ENCODE results near the gene SMARCD2. TPM values are rescaled to one million over a fixed set of nuclear protein-coding genes. Genes with fewer than 3 reads are reported as not detected.
A peak's percentile ranks its signal among the peaks of the same experiment; 100 is the strongest.

SMARCD2 gene
- total RNA-seq, 2 donors from 2014 or later = 82.7 to 112 TPM

GRCh38 chr17:63841350-63842172 lies 924 bp downstream of the SMARCD2 start:
- H3K4me1 Mint-ChIP-seq = peaks cover 13% of the 10 kb centered on the region
- H3K27ac Mint-ChIP-seq = peak overlapping the region; percentile 96
- peaks cover 22% of the 10 kb centered on the region for H3K36me3 Mint-ChIP-seq (ENCODE audit: low read depth)
- ATAC-seq (replicated peaks) = no peak
- peak overlapping the region; percentile 93 for H3K4me3 Mint-ChIP-seq
- H3K9me3 Mint-ChIP-seq = no peaks in the 10 kb centered on the region
- H3K27me3 Mint-ChIP-seq = no peaks in the 10 kb centered on the region

- ATAC-seq (replicated peaks) = no peak
- H3K9me3 Mint-ChIP-seq = no peaks in the 10 kb centered on the region
- H3K36me3 Mint-ChIP-seq (ENCODE audit: low read depth) = peaks cover 30% of the 10 kb centered on the region
- H3K27ac Mint-ChIP-seq = peak overlapping the region; percentile 96
- H3K4me3 Mint-ChIP-seq = peak overlapping the region; percentile 93
- H3K27me3 Mint-ChIP-seq = no peaks in the 10 kb centered on the region
- H3K4me1 Mint-ChIP-seq = peaks cover 13% of the 10 kb centered on the region
Measured at GRCh38 chr17:63840591-63841349, 1.7 kb downstream of the SMARCD2 start.

GRCh38 chr17:63838631-63839171 lies 3.8 kb downstream of the SMARCD2 start:
- H3K27me3 Mint-ChIP-seq = no peaks in the 10 kb centered on the region

GRCh38 chr17:63837962-63838600 lies 4.4 kb downstream of the SMARCD2 start:
- no peak for ATAC-seq (replicated peaks)
- Mint-ChIP-seq H3K27me3 (no peaks in the 10 kb centered on the region), H3K9me3 (no peaks in the 10 kb centered on the region), H3K27ac (peak overlapping the region; percentile 68), H3K4me3 (peak overlapping the region; percentile 56), H3K4me1 (peaks cover 15% of the 10 kb centered on the region), H3K36me3 (ENCODE audit: low read depth) (peaks cover 57% of the 10 kb centered on the region)

More at GRCh38 chr17:63838631-63839171, 3.8 kb downstream of the SMARCD2 start:
- peaks cover 15% of the 10 kb centered on the region for H3K4me1 Mint-ChIP-seq
- peak overlapping the region; percentile 56 for H3K4me3 Mint-ChIP-seq
- H3K36me3 Mint-ChIP-seq (ENCODE audit: low read depth) = peaks cover 50% of the 10 kb centered on the region
- ATAC-seq (replicated peaks) = no peak
- peak overlapping the region; percentile 68 for H3K27ac Mint-ChIP-seq
- H3K9me3 Mint-ChIP-seq = no peaks in the 10 kb centered on the region

GRCh38 chr17:63837480-63837879 lies 5.0 kb downstream of the SMARCD2 start:
- no peak overlapping the region for H3K4me3 Mint-ChIP-seq
- peaks cover 15% of the 10 kb centered on the region for H3K4me1 Mint-ChIP-seq
- no peaks in the 10 kb centered on the region for H3K9me3 Mint-ChIP-seq
- ATAC-seq (replicated peaks) = no peak
- peaks cover 63% of the 10 kb centered on the region for H3K36me3 Mint-ChIP-seq (ENCODE audit: low read depth)
- no peak overlapping the region for H3K27ac Mint-ChIP-seq
- H3K27me3 Mint-ChIP-seq = no peaks in the 10 kb centered on the region

GRCh38 chr17:63836811-63837210 lies 5.7 kb downstream of the SMARCD2 start:
- Mint-ChIP-seq H3K27me3 (no peaks in the 10 kb centered on the region), H3K4me3 (no peak overlapping the region), H3K27ac (no peak overlapping the region), H3K36me3 (ENCODE audit: low read depth) (peaks cover 66% of the 10 kb centered on the region), H3K4me1 (peaks cover 15% of the 10 kb centered on the region), H3K9me3 (no peaks in the 10 kb centered on the region)
- ATAC-seq (replicated peaks) = no peak

GRCh38 chr17:63835167-63835720 lies 7.2 kb downstream of the SMARCD2 start:
- H3K27me3 Mint-ChIP-seq = no peaks in the 10 kb centered on the region
- peak overlapping the region; percentile 15 for H3K27ac Mint-ChIP-seq
- no peak for ATAC-seq (replicated peaks)
- H3K36me3 Mint-ChIP-seq (ENCODE audit: low read depth) = peaks cover 71% of the 10 kb centered on the region
- peaks cover 13% of the 10 kb centered on the region for H3K4me1 Mint-ChIP-seq
- no peaks in the 10 kb centered on the region for H3K9me3 Mint-ChIP-seq
- no peak overlapping the region for H3K4me3 Mint-ChIP-seq

GRCh38 chr17:63834431-63835166 lies 7.9 kb downstream of the SMARCD2 start:
- peaks cover 18% of the 10 kb centered on the region for H3K4me1 Mint-ChIP-seq
- H3K4me3 Mint-ChIP-seq = no peak overlapping the region
- peak overlapping the region; percentile 71 for H3K27ac Mint-ChIP-seq
- H3K36me3 Mint-ChIP-seq (ENCODE audit: low read depth) = peaks cover 77% of the 10 kb centered on the region
- H3K27me3 Mint-ChIP-seq = no peaks in the 10 kb centered on the region
- peak; percentile 72 for ATAC-seq (replicated peaks)
- no peaks in the 10 kb centered on the region for H3K9me3 Mint-ChIP-seq

- peak overlapping the region; percentile 71 for H3K27ac Mint-ChIP-seq
- no peak for ATAC-seq (replicated peaks)
- H3K36me3 Mint-ChIP-seq (ENCODE audit: low read depth) = peaks cover 84% of the 10 kb centered on the region
- no peak overlapping the region for H3K4me3 Mint-ChIP-seq
- no peaks in the 10 kb centered on the region for H3K27me3 Mint-ChIP-seq
- no peaks in the 10 kb centered on the region for H3K9me3 Mint-ChIP-seq
- H3K4me1 Mint-ChIP-seq = peaks cover 26% of the 10 kb centered on the region
Measured at GRCh38 chr17:63833741-63834373, 8.6 kb downstream of the SMARCD2 start.

GRCh38 chr17:63833026-63833740 lies 9.3 kb downstream of the SMARCD2 start:
- Mint-ChIP-seq H3K4me1 (peaks cover 26% of the 10 kb centered on the region), H3K27me3 (no peaks in the 10 kb centered on the region), H3K4me3 (no peak overlapping the region), H3K36me3 (ENCODE audit: low read depth) (peaks cover 91% of the 10 kb centered on the region), H3K27ac (no peak overlapping the region), H3K9me3 (no peaks in the 10 kb centered on the region)
- no peak for ATAC-seq (replicated peaks)

- H3K36me3 Mint-ChIP-seq (ENCODE audit: low read depth) = peaks cover 98% of the 10 kb centered on the region
- H3K4me3 Mint-ChIP-seq = no peak overlapping the region
- peak overlapping the region; percentile 80 for H3K27ac Mint-ChIP-seq
- no peaks in the 10 kb centered on the region for H3K27me3 Mint-ChIP-seq
- no peak for ATAC-seq (replicated peaks)
- no peaks in the 10 kb centered on the region for H3K9me3 Mint-ChIP-seq
- H3K4me1 Mint-ChIP-seq = peaks cover 26% of the 10 kb centered on the region
Measured at GRCh38 chr17:63832455-63832854, 10.0 kb downstream of the SMARCD2 start.

GRCh38 chr17:63832014-63832413 lies 10.5 kb downstream of the SMARCD2 start:
- Mint-ChIP-seq H3K27me3 (no peaks in the 10 kb centered on the region), H3K27ac (peak overlapping the region; percentile 80), H3K4me1 (peaks cover 26% of the 10 kb centered on the region), H3K4me3 (no peak overlapping the region), H3K36me3 (ENCODE audit: low read depth) (peaks cover 100% of the 10 kb centered on the region), H3K9me3 (no peaks in the 10 kb centered on the region)
- ATAC-seq (replicated peaks) = no peak

GRCh38 chr17:63831505-63831904 lies 11.0 kb downstream of the SMARCD2 start:
- H3K9me3 Mint-ChIP-seq = no peaks in the 10 kb centered on the region
- no peaks in the 10 kb centered on the region for H3K27me3 Mint-ChIP-seq
- H3K27ac Mint-ChIP-seq = peak overlapping the region; percentile 80
- no peak overlapping the region for H3K4me3 Mint-ChIP-seq
- no peak for ATAC-seq (replicated peaks)
- peaks cover 100% of the 10 kb centered on the region for H3K36me3 Mint-ChIP-seq (ENCODE audit: low read depth)
- H3K4me1 Mint-ChIP-seq = peaks cover 26% of the 10 kb centered on the region
